ENCODE data around the gene CAPRIN2.

CAPRIN2 gene, protein sequence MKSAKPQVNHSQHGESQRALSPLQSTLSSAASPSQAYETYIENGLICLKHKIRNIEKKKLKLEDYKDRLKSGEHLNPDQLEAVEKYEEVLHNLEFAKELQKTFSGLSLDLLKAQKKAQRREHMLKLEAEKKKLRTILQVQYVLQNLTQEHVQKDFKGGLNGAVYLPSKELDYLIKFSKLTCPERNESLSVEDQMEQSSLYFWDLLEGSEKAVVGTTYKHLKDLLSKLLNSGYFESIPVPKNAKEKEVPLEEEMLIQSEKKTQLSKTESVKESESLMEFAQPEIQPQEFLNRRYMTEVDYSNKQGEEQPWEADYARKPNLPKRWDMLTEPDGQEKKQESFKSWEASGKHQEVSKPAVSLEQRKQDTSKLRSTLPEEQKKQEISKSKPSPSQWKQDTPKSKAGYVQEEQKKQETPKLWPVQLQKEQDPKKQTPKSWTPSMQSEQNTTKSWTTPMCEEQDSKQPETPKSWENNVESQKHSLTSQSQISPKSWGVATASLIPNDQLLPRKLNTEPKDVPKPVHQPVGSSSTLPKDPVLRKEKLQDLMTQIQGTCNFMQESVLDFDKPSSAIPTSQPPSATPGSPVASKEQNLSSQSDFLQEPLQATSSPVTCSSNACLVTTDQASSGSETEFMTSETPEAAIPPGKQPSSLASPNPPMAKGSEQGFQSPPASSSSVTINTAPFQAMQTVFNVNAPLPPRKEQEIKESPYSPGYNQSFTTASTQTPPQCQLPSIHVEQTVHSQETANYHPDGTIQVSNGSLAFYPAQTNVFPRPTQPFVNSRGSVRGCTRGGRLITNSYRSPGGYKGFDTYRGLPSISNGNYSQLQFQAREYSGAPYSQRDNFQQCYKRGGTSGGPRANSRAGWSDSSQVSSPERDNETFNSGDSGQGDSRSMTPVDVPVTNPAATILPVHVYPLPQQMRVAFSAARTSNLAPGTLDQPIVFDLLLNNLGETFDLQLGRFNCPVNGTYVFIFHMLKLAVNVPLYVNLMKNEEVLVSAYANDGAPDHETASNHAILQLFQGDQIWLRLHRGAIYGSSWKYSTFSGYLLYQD

DNA sequence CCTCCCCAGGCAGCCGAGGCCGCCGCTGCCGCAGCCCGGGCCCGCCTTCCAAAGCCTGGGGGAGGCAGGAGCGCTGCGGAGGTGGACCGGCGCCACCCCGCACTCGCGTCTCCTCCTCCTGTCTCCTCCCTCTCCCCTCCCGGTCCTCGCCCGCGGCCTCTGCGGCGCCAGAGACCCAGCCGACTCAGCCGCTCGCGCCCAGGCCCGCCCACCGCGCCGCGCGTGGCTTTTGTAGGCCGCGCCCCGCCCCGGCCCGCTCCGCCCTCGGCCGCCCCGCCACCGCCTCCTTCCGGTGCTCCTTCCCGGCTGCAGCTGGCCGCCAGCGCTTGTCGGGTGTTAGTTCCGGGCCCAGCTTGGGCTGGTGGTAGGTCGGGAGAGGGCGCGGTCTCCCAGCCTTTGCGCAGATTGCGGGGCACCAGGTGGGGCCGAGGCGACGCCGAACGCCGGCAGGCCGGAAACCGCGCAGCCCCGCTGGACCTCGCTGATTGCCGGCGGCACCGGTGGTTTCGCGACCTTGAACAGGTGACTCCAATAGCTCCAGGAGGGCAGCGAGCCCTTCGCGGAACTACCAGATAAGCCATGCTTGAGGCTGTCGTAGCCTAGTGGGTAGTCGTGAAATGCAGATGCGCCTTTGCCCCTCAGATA, at the start of gene CAPRIN2:
TSS of gene CAPRIN2 (minus strand) at position 202 of the 645 bp plus-strand sequence. CDS start 1,431 bp downstream, outside the sequence.
- Histone ChIP-seq H3K36me3 (replicated peaks; ENCODE audit: insufficient read depth, low read length) (no peaks in the 10 kb centered on the region), H3K27ac (ENCODE audit: low read length) (peak within 1 kb of the TSS; percentile 65), H3K27me3 (replicated peaks; ENCODE audit: insufficient read depth, low read length) (no peaks in the 10 kb centered on the region), H3K9me3 (replicated peaks; ENCODE audit: insufficient read depth, low read length) (no peaks in the 10 kb centered on the region), H2AFZ (ENCODE audit: low read length) (peak within 1 kb of the TSS; percentile 88), H3K4me1 (ENCODE audit: low read length) (peaks cover 18% of the 10 kb centered on the region; the same call in 1 of the 2 replicates), H4K20me1 (ENCODE audit: insufficient read depth, low read length) (no peaks in the 10 kb centered on the region), H3F3A (ENCODE audit: insufficient read depth, low read length) (peaks cover 15% of the 10 kb centered on the region), H3K4me2 (ENCODE audit: low read depth, low read length) (peak within 1 kb of the TSS; percentile 92), H3K9ac (ENCODE audit: low read length) (peak within 1 kb of the TSS; percentile 54), H3K9me2 (replicated peaks; ENCODE audit: insufficient read depth, low read length) (no peaks in the 10 kb centered on the region), H3K79me2 (ENCODE audit: low read length) (peaks cover 12% of the 10 kb centered on the region; the same call in 1 of the 2 replicates), H3K4me3 (ENCODE audit: low read length) (peak within 1 kb of the TSS; percentile 76)
- peak; percentile 98 for DNase-seq
- TF ChIP-seq, protein P1, sequence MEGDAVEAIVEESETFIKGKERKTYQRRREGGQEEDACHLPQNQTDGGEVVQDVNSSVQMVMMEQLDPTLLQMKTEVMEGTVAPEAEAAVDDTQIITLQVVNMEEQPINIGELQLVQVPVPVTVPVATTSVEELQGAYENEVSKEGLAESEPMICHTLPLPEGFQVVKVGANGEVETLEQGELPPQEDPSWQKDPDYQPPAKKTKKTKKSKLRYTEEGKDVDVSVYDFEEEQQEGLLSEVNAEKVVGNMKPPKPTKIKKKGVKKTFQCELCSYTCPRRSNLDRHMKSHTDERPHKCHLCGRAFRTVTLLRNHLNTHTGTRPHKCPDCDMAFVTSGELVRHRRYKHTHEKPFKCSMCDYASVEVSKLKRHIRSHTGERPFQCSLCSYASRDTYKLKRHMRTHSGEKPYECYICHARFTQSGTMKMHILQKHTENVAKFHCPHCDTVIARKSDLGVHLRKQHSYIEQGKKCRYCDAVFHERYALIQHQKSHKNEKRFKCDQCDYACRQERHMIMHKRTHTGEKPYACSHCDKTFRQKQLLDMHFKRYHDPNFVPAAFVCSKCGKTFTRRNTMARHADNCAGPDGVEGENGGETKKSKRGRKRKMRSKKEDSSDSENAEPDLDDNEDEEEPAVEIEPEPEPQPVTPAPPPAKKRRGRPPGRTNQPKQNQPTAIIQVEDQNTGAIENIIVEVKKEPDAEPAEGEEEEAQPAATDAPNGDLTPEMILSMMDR (IDR thresholded peaks at IDR 0.05; ENCODE audit: low read length): peak; percentile 24; the same call in 1 of the 2 replicates
- TF ChIP-seq EZH2phosphoT487 (IDR thresholded peaks at IDR 0.05; ENCODE audit: low read length): no peak
- no peak for TF ChIP-seq EZH2 (optimal IDR thresholded peaks at IDR 0.05; ENCODE audit: low read depth, low read length)

DNA sequence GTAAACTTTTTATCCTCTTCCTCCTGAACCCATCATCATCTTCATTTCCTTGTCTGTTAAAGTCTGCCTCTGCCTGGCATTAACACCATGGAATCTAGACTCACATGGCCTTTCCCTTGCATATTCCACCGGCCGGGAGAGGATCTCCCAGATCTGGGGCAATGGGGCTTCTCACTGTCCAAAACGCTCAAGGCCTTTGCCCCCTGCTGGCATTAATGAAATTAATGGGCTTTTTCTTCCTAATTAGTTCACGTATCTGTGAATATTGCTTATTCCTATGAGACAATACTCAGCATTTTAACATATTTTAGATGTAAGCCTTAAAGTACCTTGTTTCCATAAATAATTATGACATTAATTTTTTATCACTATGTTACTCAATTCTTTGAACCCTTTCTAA, 42.9 kb upstream of the CAPRIN2 start:
- no peaks in the 10 kb centered on the region for H3K79me2 ChIP-seq (ENCODE audit: low read length)
- H3K36me3 ChIP-seq (replicated peaks; ENCODE audit: insufficient read depth, low read length): no peaks in the 10 kb centered on the region
- TF ChIP-seq EZH2 (optimal IDR thresholded peaks at IDR 0.05; ENCODE audit: low read depth, low read length): no peak
- TF ChIP-seq, protein P1 (IDR thresholded peaks at IDR 0.05; ENCODE audit: low read length): 0 out of 2 replicates have a peak, but pooled peaks have one; percentile 18
- H3K9ac ChIP-seq (ENCODE audit: low read length): no peak overlapping the region
- no peak overlapping the region for H3K4me3 ChIP-seq (ENCODE audit: low read length)
- H4K20me1 ChIP-seq (ENCODE audit: insufficient read depth, low read length): no peaks in the 10 kb centered on the region
- no peaks in the 10 kb centered on the region for H3K9me2 ChIP-seq (replicated peaks; ENCODE audit: insufficient read depth, low read length)
- H3K4me1 ChIP-seq (ENCODE audit: low read length): no peaks in the 10 kb centered on the region
- H3K9me3 ChIP-seq (replicated peaks; ENCODE audit: insufficient read depth, low read length): no peaks in the 10 kb centered on the region
- H3K4me2 ChIP-seq (ENCODE audit: low read depth, low read length): no peak overlapping the region
- no peak overlapping the region for H3K27ac ChIP-seq (ENCODE audit: low read length)
- no peaks in the 10 kb centered on the region for H3K27me3 ChIP-seq (replicated peaks; ENCODE audit: insufficient read depth, low read length)
- H3F3A ChIP-seq (ENCODE audit: insufficient read depth, low read length): no peaks in the 10 kb centered on the region
- DNase-seq: no peak
- H2AFZ ChIP-seq (ENCODE audit: low read length): no peak overlapping the region

DNA sequence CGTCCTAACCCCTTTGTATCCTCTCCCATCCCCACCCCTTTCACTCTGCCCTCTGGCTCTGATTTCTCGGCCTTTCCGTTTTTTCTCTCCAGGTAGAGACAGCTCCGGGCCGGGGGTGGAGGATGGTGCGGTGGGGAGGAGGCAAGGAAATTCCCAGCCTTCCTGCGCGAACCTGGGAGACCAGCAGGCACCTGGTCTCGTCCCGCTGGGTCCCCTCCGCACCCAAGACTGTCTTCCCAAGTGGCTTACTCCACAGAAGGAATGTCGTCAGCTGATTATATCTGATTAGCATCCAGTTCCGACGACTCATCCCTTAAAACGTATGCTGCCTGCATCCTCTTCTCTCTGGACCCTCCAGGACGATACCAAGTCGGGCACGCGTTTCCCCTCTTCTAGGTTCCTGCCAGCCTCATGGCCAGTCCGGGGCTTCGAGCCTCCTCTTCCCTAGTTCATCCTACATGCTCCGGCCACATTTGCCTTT, 42.2 kb upstream of the CAPRIN2 start:
- no peaks in the 10 kb centered on the region for H3K9me2 ChIP-seq (replicated peaks; ENCODE audit: insufficient read depth, low read length)
- H3K9ac ChIP-seq (ENCODE audit: low read length): no peak overlapping the region
- H3K9me3 ChIP-seq (replicated peaks; ENCODE audit: insufficient read depth, low read length): no peaks in the 10 kb centered on the region
- H3K27me3 ChIP-seq (replicated peaks; ENCODE audit: insufficient read depth, low read length): no peaks in the 10 kb centered on the region
- H3K4me1 ChIP-seq (ENCODE audit: low read length): no peaks in the 10 kb centered on the region
- peak overlapping the region; percentile 82 for H2AFZ ChIP-seq (ENCODE audit: low read length)
- peak overlapping the region; percentile 63; the same call in 1 of the 2 replicates for H3K4me3 ChIP-seq (ENCODE audit: low read length)
- no peak for DNase-seq
- TF ChIP-seq, protein P1 (IDR thresholded peaks at IDR 0.05; ENCODE audit: low read length): no peak
- TF ChIP-seq EZH2phosphoT487 (IDR thresholded peaks at IDR 0.05; ENCODE audit: low read length): no peak
- TF ChIP-seq EZH2 (optimal IDR thresholded peaks at IDR 0.05; ENCODE audit: low read depth, low read length): no peak
- no peaks in the 10 kb centered on the region for H4K20me1 ChIP-seq (ENCODE audit: insufficient read depth, low read length)
- H3K36me3 ChIP-seq (replicated peaks; ENCODE audit: insufficient read depth, low read length): no peaks in the 10 kb centered on the region
- H3K27ac ChIP-seq (ENCODE audit: low read length): no peak overlapping the region
- no peaks in the 10 kb centered on the region for H3F3A ChIP-seq (ENCODE audit: insufficient read depth, low read length)
- H3K4me2 ChIP-seq (ENCODE audit: low read depth, low read length): peak overlapping the region; percentile 90; the same call in 1 of the 2 replicates
- no peaks in the 10 kb centered on the region for H3K79me2 ChIP-seq (ENCODE audit: low read length)
